HG03457 (cell line): ENCODE measurements around the gene RAB5A.
"Not testable (repeated sequence)": the region's sequence is repeated elsewhere in the genome, so short reads cannot be mapped to it uniquely, and the experiment has no call there.

Experiments used
- ATAC-seq: cut with Tn5 transposase; IDR thresholded peaks from one replicate; pipeline ENCODE4 v1.9.1; 2021; ENCODE audit warnings: moderate number of reproducible peaks; ENCODE audit not compliant: unreplicated experiment

Gene RAB5A

GRCh38 chr3:20023623-20024405 lies 76.9 kb downstream of the RAB5A start:
- ATAC-seq, result no peak

GRCh38 chr3:20027136-20027535 lies 80.2 kb downstream of the RAB5A start:
- ATAC-seq, result no peak

DNA sequence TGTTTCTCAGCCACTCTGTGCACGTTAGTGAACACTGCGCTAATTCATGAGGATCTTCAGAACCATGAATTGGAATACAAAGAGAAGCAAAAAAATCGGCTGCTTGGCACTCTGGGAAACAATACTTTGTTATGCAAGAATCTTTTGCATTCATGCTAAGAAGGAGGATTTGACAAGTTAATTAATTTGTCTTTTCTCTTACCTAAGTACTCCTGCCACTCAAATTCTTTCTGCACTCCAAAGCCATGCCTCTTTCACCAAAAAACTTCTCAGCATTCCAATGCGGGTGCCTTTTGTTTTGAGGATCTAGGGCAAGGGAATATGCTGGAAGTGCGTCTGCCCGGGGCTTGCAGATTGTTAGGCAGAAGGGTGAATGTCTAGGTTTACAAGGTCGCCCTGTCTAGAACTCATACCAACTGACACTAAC lies 82.0 kb downstream of the RAB5A start:
- no peak for ATAC-seq

- ATAC-seq, result not testable (repeated sequence)
Observed at GRCh38 chr3:20031939-20032338, 85.0 kb downstream of the RAB5A start.
